ENCODE measurements around the gene AGMO. TPM values are rescaled to one million over a fixed set of nuclear protein-coding genes. Genes with fewer than 3 reads are reported as not detected.

Gene AGMO
- total RNA-seq, 4 donors from 2014 or later = 0.11 to 0.55 TPM; not detected in 2

DNA sequence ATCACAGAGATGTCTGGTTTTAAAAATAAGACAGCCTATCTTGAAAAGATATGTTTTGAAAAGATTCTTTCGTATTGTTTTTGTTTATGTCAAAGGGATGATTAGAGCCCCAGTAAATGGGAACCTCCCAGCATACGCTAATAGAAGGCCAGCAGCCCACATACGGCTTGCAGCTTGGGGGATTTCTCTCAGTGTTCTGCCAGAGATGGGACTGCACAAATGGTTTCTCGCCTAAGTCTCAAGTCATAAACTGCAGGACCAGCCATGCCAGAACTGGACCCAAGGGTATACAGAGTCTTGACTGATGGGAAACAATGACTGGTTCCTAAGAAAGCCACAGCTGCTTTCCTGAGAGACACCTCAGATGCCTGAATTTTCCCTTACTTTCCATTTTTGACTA is 352.4 kb downstream of the AGMO start:
- ATAC-seq = no peak
- no peaks in the 10 kb centered on the region for H3K27me3 ChIP-seq
- intact Hi-C loops (cut with DNase I; ENCODE audit: low total_unique reads) (no loop called here), in situ Hi-C loops (cut with MboI; ENCODE audit: low sequenced_read_pairs in 4 of 4) (no loop called here)
- no peaks in the 10 kb centered on the region for H3K36me3 ChIP-seq
- peak in 1 of 2 donors; percentile 11 for DNase-seq
- TF ChIP-seq POLR2A (IDR thresholded peaks at IDR 0.05) = no peak
- no peak for TF ChIP-seq CTCF (IDR thresholded peaks at IDR 0.05 in 4 of 5, conservative IDR thresholded peaks at IDR 0.05 in 1 of 5)
- no peaks in the 10 kb centered on the region for H3K9me3 ChIP-seq
- H3K27ac ChIP-seq = no peak overlapping the region
- H3K4me1 ChIP-seq = no peaks in the 10 kb centered on the region
- H3K4me3 ChIP-seq = no peak overlapping the region

GRCh38 chr7:15204421-15204820 is 357.4 kb downstream of the AGMO start:
- H3K27ac ChIP-seq = no peak overlapping the region
- TF ChIP-seq POLR2A (IDR thresholded peaks at IDR 0.05) (no peak), CTCF (IDR thresholded peaks at IDR 0.05 in 4 of 5, conservative IDR thresholded peaks at IDR 0.05 in 1 of 5) (no peak)
- no peak for DNase-seq
- in situ Hi-C loops (cut with MboI; ENCODE audit: low sequenced_read_pairs in 4 of 4) (no loop called here), intact Hi-C loops (cut with DNase I; ENCODE audit: low total_unique reads) (no loop called here)
- no peaks in the 10 kb centered on the region for H3K9me3 ChIP-seq
- no peaks in the 10 kb centered on the region for H3K4me1 ChIP-seq
- ATAC-seq = no peak
- no peaks in the 10 kb centered on the region for H3K27me3 ChIP-seq
- H3K4me3 ChIP-seq = no peak overlapping the region
- H3K36me3 ChIP-seq = no peaks in the 10 kb centered on the region

DNA sequence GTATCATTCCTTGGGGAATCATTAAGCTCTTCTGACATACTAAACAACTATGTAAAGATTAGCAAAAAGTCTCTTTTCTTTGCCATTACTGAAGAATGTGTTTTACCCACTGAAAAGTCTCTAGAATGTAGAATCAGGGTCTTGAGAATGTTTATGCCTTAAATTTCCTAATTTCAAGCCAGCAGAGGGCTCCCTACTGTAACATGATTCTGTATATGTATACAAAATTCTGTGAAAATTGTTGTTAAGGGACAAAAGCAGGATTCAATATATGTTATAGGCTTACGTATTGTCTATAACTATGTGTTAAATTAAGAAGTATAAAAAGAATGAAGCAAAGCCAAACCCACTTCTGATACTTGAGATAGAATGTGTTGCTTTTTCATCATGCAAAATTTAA is 362.3 kb downstream of the AGMO start:
- no peak for TF ChIP-seq POLR2A (IDR thresholded peaks at IDR 0.05)
- no peak for TF ChIP-seq CTCF (IDR thresholded peaks at IDR 0.05 in 4 of 5, conservative IDR thresholded peaks at IDR 0.05 in 1 of 5)
- no peak for DNase-seq
- intact Hi-C loops (cut with DNase I; ENCODE audit: low total_unique reads) = no loop called here
- Histone ChIP-seq H3K4me3 (no peak overlapping the region), H3K9me3 (no peaks in the 10 kb centered on the region), H3K36me3 (no peaks in the 10 kb centered on the region), H3K27ac (no peak overlapping the region), H3K4me1 (no peaks in the 10 kb centered on the region), H3K27me3 (no peaks in the 10 kb centered on the region)
- no peak for ATAC-seq
- in situ Hi-C loops (cut with MboI; ENCODE audit: low sequenced_read_pairs in 4 of 4) = no loop called here

GRCh38 chr7:15197042-15197977 is 364.5 kb downstream of the AGMO start:
- no peaks in the 10 kb centered on the region for H3K9me3 ChIP-seq
- no peak for ATAC-seq
- H3K27ac ChIP-seq = no peak overlapping the region
- H3K27me3 ChIP-seq = no peaks in the 10 kb centered on the region
- TF ChIP-seq POLR2A (IDR thresholded peaks at IDR 0.05) (no peak), CTCF (IDR thresholded peaks at IDR 0.05 in 4 of 5, conservative IDR thresholded peaks at IDR 0.05 in 1 of 5) (no peak)
- H3K4me1 ChIP-seq = no peaks in the 10 kb centered on the region
- in situ Hi-C loops (cut with MboI; ENCODE audit: low sequenced_read_pairs in 4 of 4) (no loop called here), intact Hi-C loops (cut with DNase I; ENCODE audit: low total_unique reads) (no loop called here)
- no peaks in the 10 kb centered on the region for H3K36me3 ChIP-seq
- DNase-seq = no peak
- H3K4me3 ChIP-seq = no peak overlapping the region
